GM20431 (cell line): Measurements from ENCODE around the gene FAM184B.

ENCODE experiments used
- in situ Hi-C: fragments of 300-500 bp; cut with MseI, MboI; formaldehyde crosslinking; loops from one replicate; pipeline ENCODE4 v1.15.0; 2020; ENCODE audit warnings: low sequenced_read_pairs; ENCODE audit not compliant: unreplicated experiment

Gene FAM184B

DNA sequence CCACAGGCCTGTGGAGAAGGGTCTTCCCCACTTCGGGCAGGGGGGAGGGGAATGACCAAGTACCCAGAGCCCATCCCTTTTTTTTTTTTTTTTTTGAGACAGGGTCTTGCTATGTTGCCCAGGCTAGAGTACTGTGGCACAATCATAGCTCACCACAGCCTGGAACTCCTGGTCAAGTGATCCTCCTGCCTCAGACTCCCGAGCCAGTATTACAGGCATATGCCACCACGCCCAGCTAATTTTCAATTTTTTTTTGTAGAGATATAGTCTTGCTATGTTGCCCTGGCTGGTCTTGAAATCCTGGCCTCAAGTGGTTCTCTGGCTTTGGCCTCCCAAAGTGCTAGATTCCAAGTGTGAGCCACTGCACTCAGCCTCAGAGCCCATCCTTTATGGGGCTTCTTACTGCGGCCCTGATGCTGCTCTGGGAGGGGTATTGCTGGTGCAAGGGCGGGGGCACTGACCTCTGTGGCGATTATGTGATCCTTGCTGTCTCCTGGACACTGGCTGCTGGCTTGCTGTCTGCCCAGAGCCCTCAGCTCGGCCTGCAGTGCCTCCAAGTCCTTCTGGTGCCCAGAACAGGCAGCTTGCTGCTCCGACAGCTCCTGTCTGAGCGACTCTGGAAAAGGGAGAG, 134.1 kb downstream of the FAM184B start:
- in situ Hi-C loops, result no loop called here

DNA sequence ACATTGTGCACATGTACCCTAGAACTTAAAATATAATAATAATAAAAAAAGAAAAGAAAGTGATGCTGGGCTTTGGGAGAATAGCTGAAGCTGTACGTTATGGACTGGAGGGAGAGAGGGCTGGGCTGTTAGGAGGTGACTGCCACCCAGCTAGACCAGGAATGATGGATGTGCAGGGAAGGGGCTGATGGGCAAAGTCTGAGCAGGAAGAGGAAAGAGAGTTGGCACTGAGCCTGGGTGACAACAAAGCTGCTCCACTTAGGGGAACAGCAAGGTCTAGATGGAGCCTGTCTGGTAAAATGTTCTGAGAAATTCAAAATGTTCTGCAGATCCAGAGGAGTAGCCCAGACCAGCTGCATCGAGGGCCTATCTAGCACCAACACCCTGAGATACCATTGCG, 134.7 kb downstream of the FAM184B start:
- in situ Hi-C loops, result no loop called here

DNA sequence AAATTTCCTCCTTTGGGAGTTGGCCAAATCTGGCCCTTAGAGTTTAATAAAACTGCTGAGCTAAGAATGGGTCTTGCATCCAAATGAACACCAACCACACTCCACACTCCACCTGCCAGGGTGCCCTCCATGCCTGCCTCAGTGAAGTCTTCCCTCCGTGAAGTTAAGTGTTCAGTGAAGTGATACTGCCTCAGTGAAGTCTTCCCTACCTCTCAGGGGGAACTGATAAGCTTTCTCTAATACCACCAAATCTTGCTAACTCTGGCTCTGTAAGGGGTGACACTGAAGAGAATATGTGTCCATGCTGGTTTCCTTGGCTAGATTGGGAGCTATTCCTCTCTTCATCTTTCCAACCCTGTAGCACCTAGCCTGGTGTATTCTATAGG, 139.0 kb downstream of the FAM184B start:
- in situ Hi-C loops, result no loop called here

DNA sequence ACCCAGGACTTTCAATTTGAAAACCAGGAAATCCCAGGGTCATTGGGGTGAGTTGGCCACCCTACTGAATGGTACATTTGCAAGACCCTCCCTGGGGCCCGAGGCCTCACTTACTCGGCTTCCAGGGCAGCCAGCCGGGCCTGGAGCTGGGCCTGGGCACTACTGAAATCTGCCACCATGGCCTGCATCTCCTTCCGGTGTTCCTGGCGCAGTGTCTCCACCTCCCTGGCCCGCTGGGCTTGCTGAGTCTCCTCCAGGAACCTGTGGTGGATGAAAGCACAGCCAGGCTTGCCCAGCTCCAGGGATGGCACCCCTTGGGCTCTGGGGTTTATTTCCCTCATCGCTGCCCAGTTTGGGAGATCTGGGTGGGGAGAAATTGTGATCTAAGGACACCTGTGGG, 142.3 kb downstream of the FAM184B start:
- in situ Hi-C loops, result loop anchor here (10.0 kb wide), 1 partner anchor 94 kb away; no protein-coding TSS in a partner anchor

GRCh38 chr4:17636696-17637622, 144.5 kb downstream of the FAM184B start:
- in situ Hi-C loops, result loop anchor here (10.0 kb wide), 1 partner anchor 92 kb away; no protein-coding TSS in a partner anchor

- in situ Hi-C loops, result loop anchor here (10.0 kb wide), 1 partner anchor 92 kb away; no protein-coding TSS in a partner anchor
These were observed 145.1 kb downstream of the FAM184B start for GRCh38 chr4:17636341-17636695.

GRCh38 chr4:17635056-17635455, 146.4 kb downstream of the FAM184B start:
- in situ Hi-C loops, result loop anchor here (10.0 kb wide), 1 partner anchor 90 kb away; no protein-coding TSS in a partner anchor

- in situ Hi-C loops, result loop anchor here (10.0 kb wide), 1 partner anchor 89 kb away; no protein-coding TSS in a partner anchor
These were observed 147.8 kb downstream of the FAM184B start for GRCh38 chr4:17633600-17633999.

DNA sequence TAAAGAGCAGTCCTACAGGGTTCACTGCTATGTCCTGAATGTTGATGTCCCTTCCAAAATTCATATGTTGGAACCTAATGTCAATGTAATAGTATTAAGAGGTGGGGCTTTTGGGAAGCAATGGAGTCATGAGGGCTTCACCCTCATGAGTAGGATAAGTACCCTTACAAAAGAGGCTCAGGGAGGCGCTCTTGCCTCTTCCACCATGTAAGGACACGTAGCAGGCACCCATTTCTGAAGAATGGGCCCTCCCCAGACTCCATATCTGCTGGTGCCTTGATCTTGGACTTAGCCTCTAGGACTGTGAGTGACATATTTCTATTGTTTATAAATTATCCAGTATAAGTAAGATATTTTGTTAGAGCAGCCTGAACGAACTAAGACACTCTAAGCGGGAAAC, 151.2 kb downstream of the FAM184B start:
- in situ Hi-C loops, result loop anchor here (10.0 kb wide), 1 partner anchor 85 kb away; no protein-coding TSS in a partner anchor

- in situ Hi-C loops, result no loop called here
These were observed 156.6 kb downstream of the FAM184B start for GRCh38 chr4:17624821-17625220.

DNA sequence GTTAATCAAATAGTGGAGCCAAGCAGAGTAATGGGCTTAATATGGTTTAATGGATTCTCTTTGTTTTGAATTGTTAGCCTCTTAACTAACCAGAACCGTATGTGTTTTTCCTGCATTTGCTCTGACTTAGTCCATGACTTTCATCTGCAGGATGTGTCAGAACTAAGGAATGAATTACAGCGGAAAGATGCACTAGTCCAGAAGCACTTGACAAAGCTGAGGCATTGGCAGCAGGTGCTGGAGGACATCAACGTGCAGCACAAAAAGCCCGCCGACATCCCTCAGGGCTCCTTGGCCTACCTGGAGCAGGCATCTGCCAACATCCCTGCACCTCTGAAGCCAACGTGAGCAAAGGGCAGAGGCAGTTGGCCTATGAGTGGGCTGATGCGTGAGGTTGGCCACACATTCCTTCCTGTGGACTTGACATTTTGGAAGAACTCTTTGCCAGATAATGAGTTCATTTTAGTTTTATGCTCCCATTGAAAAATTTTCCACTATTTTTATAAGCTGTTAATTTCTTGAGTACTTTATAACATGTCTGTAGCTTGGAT, 157.9 kb downstream of the FAM184B start:
- in situ Hi-C loops, result no loop called here

- in situ Hi-C loops, result no loop called here
These were observed 161.9 kb downstream of the FAM184B start for GRCh38 chr4:17619416-17620105.

- in situ Hi-C loops, result no loop called here
These were observed 162.5 kb downstream of the FAM184B start for GRCh38 chr4:17618926-17619325.

GRCh38 chr4:17616283-17616682, 165.1 kb downstream of the FAM184B start:
- in situ Hi-C loops, result no loop called here

GRCh38 chr4:17614416-17615299, 166.8 kb downstream of the FAM184B start, which contains the start of gene MED28:
Gene MED28, plus strand, starts transcription at chr4:17614641. Its CDS starts 14 bp downstream, at chr4:17614655.
- in situ Hi-C loops, result no loop called here

- in situ Hi-C loops, result no loop called here
These were observed 167.5 kb downstream of the FAM184B start for GRCh38 chr4:17613761-17614415.

DNA sequence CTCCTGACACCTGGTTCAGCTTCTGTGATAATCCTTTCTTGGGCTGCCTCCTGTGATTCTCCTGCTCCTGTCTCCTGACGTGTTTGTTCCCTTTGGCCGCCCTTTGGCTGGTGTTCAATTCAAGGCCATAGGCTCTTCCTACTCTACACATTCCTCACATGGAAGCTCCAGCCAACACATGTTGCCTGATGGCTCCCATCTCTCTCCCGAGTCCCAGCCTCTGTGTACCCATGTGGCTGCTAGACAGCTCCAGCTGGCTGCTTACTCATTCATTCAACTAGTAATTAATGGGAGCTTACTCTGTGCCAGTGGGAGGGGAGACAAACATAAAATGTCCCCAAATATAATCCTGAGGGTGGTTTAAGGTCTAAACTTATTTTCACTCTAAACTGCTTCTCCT, 176.2 kb downstream of the FAM184B start:
- in situ Hi-C loops, result no loop called here

DNA sequence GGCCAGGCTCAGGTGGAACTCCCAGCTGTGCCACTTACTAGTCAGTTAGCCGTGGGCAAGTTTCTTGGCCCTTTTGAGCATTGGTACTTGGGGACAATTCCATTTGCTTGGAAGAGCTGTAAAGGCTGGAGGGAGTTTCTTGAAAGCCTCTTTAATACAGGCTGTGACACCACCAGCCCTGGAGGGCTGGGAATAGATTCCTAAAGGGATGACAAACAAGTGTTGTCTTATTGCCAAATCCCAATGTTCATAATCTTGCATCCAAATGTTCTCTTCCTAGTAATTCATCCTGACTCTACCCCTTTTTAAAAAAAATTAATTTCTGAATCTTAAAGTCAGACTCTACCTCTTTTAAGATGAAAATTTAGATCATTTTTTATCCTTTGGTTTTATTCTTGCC, 181.6 kb downstream of the FAM184B start:
- in situ Hi-C loops, result no loop called here

DNA sequence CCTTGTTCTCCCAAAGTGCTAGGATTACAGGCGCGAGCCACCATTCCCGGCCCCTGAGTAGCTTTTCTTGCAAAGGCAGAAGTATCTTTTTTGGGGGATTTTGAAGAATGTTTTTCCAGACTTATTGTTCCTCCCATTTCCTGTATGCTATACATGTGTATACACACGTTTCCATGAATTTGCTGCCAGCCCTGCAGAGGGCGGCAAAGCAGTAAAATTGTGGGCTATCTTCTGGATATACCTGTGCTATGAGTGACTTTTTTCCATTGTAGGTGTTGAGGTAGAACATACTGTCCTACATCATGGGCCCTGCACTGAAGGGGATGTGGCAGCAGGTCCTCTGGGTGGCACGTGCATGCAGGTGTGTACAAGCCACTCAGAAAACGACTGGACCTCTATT, 183.9 kb downstream of the FAM184B start:
- in situ Hi-C loops, result no loop called here
